Mucosa of rectum (tissue), 2 donors: ENCODE results near the gene SNX32.

ENCODE experiments used
- H3K27ac ChIP-seq, 2 donors: one replicate each; pipeline ENCODE4 v1.7.0; 2013; ENCODE audit warnings: inconsistent platforms in 2 of 2, low read depth in 2 of 2, low read length in 2 of 2
- H3K27me3 ChIP-seq, 2 donors: one replicate each; pipeline ENCODE4 v1.7.0; 2013; ENCODE audit warnings: low read length in 2 of 2; ENCODE audit not compliant: control insufficient read depth in 2 of 2, insufficient read depth in 2 of 2
- H3K36me3 ChIP-seq, 2 donors: one replicate each; pipeline ENCODE4 v1.7.0; 2013; ENCODE audit warnings: low read length in 2 of 2; ENCODE audit not compliant: control insufficient read depth in 2 of 2, insufficient read depth in 2 of 2
- H3K4me1 ChIP-seq, 2 donors: one replicate each; pipeline ENCODE4 v1.7.0; 2013; ENCODE audit warnings: low read length in 2 of 2, mild to moderate bottlenecking in 1 of 2; ENCODE audit not compliant: control insufficient read depth in 2 of 2, insufficient read depth in 2 of 2
- H3K4me3 ChIP-seq, 2 donors: one replicate each; pipeline ENCODE4 v1.7.0; 2013; ENCODE audit warnings: low read length in 2 of 2
- H3K9ac ChIP-seq, 2 donors: one replicate each; pipeline ENCODE4 v1.7.0; 2013; ENCODE audit warnings: low read length in 2 of 2, low read depth in 1 of 2, mild to moderate bottlenecking in 1 of 2
- H3K9me3 ChIP-seq, 2 donors: one replicate each; pipeline ENCODE4 v1.7.0; 2013; ENCODE audit warnings: low read length in 2 of 2; ENCODE audit not compliant: control insufficient read depth in 2 of 2
- donor health status: healthy.
- donor health status: Normal muscosa, but diverticular disease.

The SNX32 gene

DNA sequence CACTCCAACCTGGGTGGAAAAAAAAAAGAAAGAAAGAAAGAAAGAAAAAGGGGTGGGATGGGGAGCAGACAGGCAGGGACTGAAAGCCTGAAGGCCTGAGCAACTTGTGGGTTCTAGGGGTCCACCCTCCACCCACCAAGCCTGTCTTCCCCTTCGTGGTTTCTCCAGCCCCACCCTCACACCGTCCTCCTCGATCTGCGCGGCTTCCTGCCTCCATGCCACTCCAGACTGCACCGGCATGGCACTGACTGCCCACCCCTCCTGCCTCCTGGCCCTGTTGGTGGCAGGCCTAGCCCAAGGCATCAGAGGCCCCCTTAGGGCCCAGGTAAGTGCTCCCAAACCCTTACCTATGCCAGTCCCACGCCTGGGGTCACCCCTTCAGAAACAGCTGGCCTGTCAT is 45.9 kb downstream of the SNX32 start, which contains the start of gene CTSW:
CTSW (plus strand) TSS at position 221 of the 400 bp plus-strand sequence; CDS start at position 239, 18 bp downstream.
- Histone ChIP-seq H3K36me3 (peaks cover 11 to 17% of the 10 kb centered on the region in 2 donors), H3K27me3 (no peaks in the 10 kb centered on the region), H3K9me3 (no peaks in the 10 kb centered on the region), H3K4me3 (peak within 1 kb of the TSS in 1 of 2 donors; percentile 7), H3K9ac (no peak within 1 kb of the TSS), H3K27ac (no peak within 1 kb of the TSS), H3K4me1 (no peaks in the 10 kb centered on the region)

DNA sequence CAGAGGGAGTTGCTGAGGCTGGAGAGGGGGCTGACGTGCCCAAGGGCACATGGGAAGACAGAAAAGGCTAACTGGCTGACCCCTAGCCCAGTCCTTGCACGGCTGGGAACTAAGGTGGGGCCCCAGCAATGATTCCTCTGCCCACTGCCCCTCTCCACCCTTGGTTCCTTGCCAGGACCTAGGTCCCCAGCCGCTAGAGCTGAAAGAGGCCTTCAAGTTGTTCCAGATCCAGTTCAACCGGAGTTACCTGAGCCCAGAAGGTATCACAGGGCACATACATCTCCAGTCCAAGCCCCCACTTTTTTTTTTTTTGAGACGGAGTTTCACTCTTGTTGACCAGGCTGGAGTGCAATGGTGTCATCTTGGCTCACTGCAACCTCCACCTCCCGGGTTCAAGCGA is 46.3 kb downstream of the SNX32 start:
- Histone ChIP-seq H3K4me1 (peaks cover 4% of the 10 kb centered on the region in 2 donors), H3K9ac (no peak overlapping the region), H3K27ac (no peak overlapping the region), H3K36me3 (peaks cover 11 to 17% of the 10 kb centered on the region in 2 donors), H3K4me3 (peak overlapping the region in 1 of 2 donors; percentile 7), H3K9me3 (no peaks in the 10 kb centered on the region), H3K27me3 (no peaks in the 10 kb centered on the region)

- H3K4me1 ChIP-seq = peaks cover 4 to 6% of the 10 kb centered on the region in 2 donors
- H3K27me3 ChIP-seq = no peaks in the 10 kb centered on the region
- H3K36me3 ChIP-seq = peaks cover 11 to 21% of the 10 kb centered on the region in 2 donors
- no peaks in the 10 kb centered on the region for H3K9me3 ChIP-seq
- H3K27ac ChIP-seq = no peak overlapping the region
- H3K4me3 ChIP-seq = no peak overlapping the region
- H3K9ac ChIP-seq = no peak overlapping the region
Measured at GRCh38 chr11:65880844-65881421, 47.2 kb downstream of the SNX32 start.

DNA sequence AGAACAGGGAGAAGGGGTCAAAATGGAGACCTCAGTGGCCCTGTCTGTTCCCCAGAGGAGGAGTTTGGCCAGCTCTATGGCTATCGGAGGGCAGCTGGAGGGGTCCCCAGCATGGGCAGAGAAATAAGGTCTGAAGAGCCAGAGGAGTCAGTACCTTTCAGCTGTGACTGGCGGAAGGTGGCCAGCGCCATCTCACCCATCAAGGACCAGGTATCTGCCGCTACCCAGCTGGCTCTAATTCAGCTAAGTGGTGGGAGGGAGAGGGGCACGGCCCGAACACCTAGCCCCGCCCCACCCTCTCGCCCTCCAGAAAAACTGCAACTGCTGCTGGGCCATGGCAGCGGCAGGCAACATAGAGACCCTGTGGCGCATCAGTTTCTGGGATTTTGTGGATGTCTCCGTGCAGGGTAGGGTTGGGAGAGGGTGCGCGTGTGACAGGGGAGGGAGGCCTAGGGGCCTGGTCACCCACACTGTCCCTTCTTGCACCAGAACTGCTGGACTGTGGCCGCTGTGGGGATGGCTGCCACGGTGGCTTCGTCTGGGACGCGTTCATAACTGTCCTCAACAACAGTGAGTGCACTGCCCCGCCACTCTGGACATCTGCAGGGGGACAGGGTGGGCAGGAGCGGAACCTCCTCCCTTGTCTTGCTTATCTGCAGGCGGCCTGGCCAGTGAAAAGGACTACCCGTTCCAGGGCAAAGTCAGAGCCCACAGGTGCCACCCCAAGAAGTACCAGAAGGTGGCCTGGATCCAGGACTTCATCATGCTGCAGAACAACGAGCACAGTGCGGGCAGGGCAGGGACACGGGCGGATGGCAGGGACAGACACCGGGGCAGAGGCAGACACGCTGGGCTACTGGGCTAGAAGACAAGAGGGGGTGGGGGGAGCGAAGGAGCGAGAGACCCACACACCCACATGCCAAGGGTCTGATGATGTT is 48.6 kb downstream of the SNX32 start:
- peaks cover 5 to 9% of the 10 kb centered on the region in 2 donors for H3K4me1 ChIP-seq

GRCh38 chr11:65883058-65883761 is 49.4 kb downstream of the SNX32 start:
- Histone ChIP-seq H3K4me1 (peaks cover 12 to 17% of the 10 kb centered on the region in 2 donors), H3K36me3 (peaks cover 15 to 28% of the 10 kb centered on the region in 2 donors), H3K4me3 (no peak overlapping the region), H3K9ac (no peak overlapping the region), H3K27me3 (no peaks in the 10 kb centered on the region), H3K27ac (no peak overlapping the region), H3K9me3 (no peaks in the 10 kb centered on the region)

More for the DNA sequence above, 48.6 kb downstream of the SNX32 start:
- H3K36me3 ChIP-seq = peaks cover 15 to 28% of the 10 kb centered on the region in 2 donors
- no peak overlapping the region for H3K27ac ChIP-seq
- no peaks in the 10 kb centered on the region for H3K9me3 ChIP-seq
- H3K4me3 ChIP-seq = no peak overlapping the region
- H3K9ac ChIP-seq = no peak overlapping the region
- no peaks in the 10 kb centered on the region for H3K27me3 ChIP-seq

DNA sequence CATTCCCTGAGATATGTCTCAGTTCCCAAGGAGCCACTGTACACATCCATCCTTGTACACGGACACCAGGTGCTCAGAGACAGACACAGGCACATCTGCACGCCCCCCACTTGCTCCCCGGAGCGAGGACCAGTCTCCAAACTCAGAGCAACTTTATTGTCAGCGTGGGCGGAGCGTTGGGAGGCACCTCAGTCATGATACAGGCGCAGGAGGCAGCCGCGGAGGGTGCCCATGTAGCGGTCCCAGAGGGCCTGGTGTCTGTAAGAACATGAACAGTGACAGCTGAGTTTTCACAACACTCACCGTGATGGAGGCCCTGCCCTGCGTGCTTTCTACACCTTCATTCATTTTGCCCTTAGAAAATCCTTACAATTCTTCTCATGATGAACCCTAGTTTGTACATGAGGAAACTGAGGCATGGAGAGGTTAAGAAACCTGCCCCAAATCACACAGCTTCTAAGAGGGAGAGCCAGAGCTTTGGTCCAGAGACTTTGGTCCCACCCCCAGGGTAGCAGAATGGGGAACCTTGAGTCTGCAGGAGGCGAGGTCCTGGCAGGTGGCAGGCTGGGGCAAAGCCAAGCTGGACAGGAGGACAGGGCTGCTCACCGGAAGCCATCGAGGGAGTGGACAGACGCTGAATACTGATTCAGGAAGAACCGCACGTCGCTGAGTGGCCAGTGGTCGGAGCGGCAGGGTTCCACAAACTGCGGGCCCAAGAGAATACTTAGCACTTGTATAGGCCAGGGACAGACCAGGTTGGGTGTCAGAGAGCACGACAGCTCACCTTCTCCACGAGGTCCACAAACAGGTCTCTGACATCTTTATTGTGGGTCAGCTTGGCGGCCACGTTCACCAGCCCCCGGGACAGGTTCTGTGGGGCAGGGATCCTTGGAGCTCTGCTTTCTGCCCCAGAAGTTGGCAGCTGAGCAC is 50.3 kb downstream of the SNX32 start:
- peaks cover 15 to 28% of the 10 kb centered on the region in 2 donors for H3K36me3 ChIP-seq
- H3K4me1 ChIP-seq = peaks cover 17 to 23% of the 10 kb centered on the region in 2 donors
- no peak overlapping the region for H3K9ac ChIP-seq
- no peaks in the 10 kb centered on the region for H3K9me3 ChIP-seq
- no peak overlapping the region for H3K4me3 ChIP-seq
- no peak overlapping the region for H3K27ac ChIP-seq
- H3K27me3 ChIP-seq = no peaks in the 10 kb centered on the region

- H3K9me3 ChIP-seq = no peaks in the 10 kb centered on the region
- H3K4me3 ChIP-seq = peak overlapping the region in 1 of 2 donors; percentile 20
- no peak overlapping the region for H3K9ac ChIP-seq
- H3K36me3 ChIP-seq = peaks cover 15 to 28% of the 10 kb centered on the region in 2 donors
- no peaks in the 10 kb centered on the region for H3K27me3 ChIP-seq
- H3K4me1 ChIP-seq = peaks cover 23 to 29% of the 10 kb centered on the region in 2 donors
- no peak overlapping the region for H3K27ac ChIP-seq
Measured at GRCh38 chr11:65884716-65885092, 50.9 kb downstream of the SNX32 start.

- H3K4me3 ChIP-seq = peak overlapping the region in 1 of 2 donors; percentile 20
- no peaks in the 10 kb centered on the region for H3K9me3 ChIP-seq
- peaks cover 15 to 28% of the 10 kb centered on the region in 2 donors for H3K36me3 ChIP-seq
- H3K4me1 ChIP-seq = peaks cover 29 to 35% of the 10 kb centered on the region in 2 donors
- no peak overlapping the region for H3K9ac ChIP-seq
- no peak overlapping the region for H3K27ac ChIP-seq
- H3K27me3 ChIP-seq = no peaks in the 10 kb centered on the region
Measured at GRCh38 chr11:65885231-65885630, 51.5 kb downstream of the SNX32 start.

- H3K4me3 ChIP-seq = no peak overlapping the region
- no peaks in the 10 kb centered on the region for H3K27me3 ChIP-seq
- peaks cover 15 to 28% of the 10 kb centered on the region in 2 donors for H3K36me3 ChIP-seq
- H3K9me3 ChIP-seq = no peaks in the 10 kb centered on the region
- H3K9ac ChIP-seq = no peak overlapping the region
- H3K4me1 ChIP-seq = peaks cover 34 to 39% of the 10 kb centered on the region in 2 donors
- H3K27ac ChIP-seq = peak overlapping the region in 1 of 2 donors; percentile 38
Measured at GRCh38 chr11:65885808-65886536, 52.2 kb downstream of the SNX32 start.
